NCI-H146 treated with DMSO at 0.1 percent for 48 hours (cell line): ENCODE results near the gene STOX2.

ENCODE experiments used
- DNase-seq: peaks from one replicate; lab custom pipeline; 2025; ENCODE audit not compliant: unreplicated experiment; lab: John Stamatoyannopoulos, UW

Gene STOX2

DNA sequence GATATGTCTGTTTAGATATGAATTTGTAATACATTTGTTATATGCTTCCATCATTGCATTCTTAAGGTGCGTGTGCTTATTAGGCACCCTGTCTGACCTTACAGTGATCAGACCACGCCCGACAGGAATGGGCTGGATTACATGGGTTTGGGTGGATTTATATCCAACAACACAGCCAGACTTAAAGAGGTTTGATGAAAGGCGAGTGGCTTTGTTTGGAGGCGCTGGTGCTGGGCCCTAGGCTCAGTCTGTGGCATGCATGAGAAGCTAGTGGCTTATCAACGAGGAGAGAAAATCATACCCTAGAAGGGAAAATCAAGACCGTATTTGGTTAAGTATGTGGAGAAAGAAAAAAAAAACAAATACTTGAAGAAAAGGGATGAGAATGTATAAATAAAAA is 80.7 kb downstream of the STOX2 start:
- no peak for DNase-seq

DNA sequence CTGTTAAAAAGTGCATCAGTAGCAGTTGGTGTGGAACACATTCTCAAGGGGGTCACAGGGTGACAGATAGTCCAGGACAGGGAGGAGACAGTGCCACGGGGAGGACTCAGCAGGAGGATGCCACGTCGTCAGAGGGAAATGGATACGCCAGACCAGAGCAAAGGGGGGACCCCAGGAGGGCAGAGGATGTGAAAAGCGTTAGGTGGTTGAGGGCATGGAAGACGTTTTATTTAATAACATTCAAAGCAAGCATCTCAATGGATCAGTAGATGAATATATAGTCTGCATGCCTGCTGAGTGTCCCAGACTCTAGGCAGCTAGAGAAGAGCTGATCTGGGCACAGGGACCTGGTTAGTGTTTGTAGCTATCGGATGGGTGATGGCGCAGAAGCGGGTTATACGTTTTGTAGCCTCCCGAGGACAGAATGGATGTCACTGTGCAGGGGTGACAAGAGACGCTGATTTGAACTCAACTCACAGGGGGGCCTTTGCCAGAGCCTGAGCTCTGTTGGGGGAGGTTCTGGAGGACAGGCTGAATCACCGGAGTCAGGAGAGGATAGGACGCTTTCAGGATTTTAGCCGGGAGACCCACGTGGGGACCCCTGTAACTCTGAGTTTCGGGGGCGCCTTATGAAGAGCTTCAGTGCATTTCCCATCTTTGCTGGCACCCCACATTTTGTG is 81.3 kb downstream of the STOX2 start:
- DNase-seq, result no peak

DNA sequence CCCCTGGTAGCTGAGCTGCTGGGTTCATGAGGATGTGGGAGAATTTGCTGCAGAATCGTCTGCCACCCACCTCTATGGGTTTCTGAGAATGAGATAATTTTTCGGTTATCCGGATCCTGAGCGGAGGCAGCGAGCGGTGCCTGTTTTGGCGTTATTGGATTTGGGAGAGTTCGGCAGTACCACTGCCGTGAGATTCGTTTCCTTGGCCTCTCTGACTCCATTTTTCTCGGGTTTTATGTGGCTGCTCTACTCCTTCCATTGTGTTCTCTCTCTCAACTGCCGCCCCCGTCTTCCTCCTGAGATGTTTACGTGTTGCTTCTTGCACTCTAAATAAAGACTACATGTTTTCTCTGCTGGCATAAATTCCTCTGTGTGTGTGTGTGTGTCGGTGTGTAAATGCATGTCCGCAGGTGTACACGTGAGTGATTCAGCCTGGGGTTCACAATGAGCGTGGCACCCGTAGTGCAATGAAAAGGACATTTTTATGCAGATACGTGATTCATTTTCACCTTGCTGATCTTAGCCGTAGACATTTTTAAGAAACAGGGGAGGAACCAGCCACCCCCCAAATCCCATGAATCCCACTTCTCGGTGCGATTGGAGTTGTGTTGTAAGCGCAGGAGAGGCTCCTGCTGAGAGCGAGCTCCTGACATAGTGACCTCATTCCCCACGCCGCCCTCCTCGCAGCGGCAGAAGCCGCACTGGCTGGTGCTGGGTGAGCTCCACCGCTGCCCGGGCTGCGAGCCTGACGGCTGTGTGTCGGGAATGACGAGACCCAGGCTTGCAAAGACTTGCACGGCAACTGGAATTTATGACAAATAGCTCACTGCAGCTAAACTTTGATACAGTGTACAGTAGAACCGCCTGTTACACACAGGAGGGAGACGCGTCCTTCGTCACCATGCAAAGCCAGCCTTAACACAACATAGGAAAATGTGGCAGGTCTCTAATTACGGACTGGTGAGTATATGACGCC is 82.2 kb downstream of the STOX2 start:
- no peak for DNase-seq

DNA sequence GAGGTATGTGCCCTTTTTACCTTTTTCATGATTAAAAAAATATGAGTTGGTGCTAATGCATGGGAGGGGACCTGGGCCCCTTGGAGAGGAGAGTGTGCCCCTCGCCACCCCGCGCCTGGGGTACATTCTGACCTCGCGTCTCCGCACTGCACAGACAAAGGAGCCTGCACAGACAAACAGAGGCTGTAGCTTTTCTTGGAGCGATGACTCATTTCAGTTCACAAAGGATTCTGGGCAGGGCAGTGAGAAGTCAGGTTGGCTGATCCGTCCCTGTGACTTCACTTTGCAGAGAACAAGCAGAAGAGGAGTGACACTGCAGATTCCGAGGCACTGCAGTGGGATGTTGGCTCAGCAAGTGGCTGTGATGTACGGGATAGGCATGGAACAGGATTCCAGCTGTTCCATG is 82.9 kb downstream of the STOX2 start:
- no peak for DNase-seq

DNA sequence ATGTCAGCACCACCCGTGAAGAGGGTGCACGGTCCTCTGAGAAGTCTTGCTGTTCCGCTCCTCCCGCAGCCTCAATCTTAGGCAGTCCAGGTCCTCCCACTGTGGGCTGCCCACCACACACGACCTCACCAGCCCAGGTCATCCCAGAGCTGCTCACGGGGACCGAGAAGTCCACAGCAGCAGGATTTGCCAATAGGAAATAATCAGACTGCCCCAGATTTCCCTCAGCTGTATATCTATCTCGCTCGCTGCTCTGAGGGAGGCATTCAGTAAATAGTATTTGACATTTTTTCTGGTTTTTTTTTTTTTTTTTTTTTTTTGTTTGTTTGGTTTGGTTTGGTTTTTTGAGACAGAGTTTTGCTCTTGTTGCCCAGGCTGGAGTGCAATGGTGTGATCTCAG is 83.8 kb downstream of the STOX2 start:
- no peak for DNase-seq

DNA sequence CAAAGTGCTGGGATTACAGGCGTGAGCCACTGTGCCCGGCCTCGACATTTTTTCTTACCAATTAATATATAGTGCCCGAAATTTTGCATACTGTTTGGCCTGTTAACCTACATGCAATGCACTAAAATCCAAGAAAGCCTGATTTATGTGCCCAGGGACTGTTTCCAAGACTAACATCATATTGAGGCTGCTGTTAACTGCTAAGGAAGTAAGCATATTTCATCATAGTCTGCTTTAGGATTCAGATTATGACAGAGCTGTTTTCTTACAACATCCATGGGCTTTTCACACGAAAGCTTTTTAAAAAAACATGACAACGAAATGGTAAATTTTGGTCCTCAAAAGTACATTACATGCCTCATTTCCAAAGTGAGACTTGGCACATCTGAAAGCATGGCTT is 84.4 kb downstream of the STOX2 start:
- no peak for DNase-seq

DNA sequence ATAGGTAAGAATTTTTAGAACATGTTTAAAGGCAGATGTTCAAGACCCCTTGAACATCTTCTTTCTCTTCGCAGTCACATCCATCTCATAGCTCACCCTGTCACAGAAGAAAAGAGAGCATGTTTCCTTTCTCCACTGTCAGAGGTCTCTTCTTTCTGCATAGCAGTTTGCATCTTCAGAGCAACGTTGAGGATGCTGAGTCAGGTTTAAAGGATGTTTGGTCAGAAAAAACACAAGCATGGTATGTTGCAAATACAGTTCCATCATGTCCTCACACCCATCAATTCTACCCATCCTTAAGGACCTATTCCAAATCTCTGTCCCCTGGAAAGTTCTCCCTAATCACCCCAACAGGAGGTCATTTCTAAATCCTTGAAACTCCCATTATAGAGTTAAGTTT is 84.8 kb downstream of the STOX2 start:
- DNase-seq, result no peak

DNA sequence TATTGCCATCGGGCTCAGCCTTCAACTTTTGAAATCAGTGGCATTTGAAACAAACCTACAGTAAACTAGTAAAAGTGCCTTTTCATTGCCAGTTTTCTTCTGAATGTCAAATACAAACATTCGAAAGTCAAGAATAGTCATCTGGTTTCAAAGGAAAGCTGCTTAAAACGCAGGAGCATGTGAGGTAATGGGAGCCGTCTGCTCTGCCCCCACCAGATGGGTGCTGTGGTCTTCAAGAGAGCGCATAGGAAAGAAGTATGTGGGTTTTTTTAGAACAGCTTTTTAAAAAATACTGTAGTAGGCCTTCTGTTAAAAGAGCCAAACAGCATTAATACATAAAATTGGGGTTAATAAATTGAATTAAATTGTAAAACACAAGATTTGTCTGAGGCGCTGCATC is 88.6 kb downstream of the STOX2 start:
- DNase-seq, result no peak

DNA sequence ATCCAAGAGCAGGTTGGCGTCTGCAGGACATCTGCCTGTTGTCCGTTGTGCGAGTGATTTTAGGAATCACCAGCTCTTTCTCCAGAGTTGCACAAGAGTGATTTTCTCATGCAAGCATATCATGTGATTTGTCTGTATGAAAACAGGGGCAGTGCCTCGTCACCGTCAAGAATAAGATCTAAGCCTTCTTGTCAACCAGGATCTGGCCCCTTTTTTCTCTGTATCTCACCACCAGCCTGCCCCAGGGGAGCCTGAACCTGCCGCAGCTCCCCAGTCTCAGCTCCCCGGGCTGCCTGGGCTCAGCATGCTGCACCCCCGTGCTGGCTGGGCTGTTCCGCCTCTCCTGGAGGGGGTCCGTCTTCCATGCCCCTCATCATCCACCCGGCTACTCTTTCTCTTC is 90.5 kb downstream of the STOX2 start:
- DNase-seq, result no peak

DNA sequence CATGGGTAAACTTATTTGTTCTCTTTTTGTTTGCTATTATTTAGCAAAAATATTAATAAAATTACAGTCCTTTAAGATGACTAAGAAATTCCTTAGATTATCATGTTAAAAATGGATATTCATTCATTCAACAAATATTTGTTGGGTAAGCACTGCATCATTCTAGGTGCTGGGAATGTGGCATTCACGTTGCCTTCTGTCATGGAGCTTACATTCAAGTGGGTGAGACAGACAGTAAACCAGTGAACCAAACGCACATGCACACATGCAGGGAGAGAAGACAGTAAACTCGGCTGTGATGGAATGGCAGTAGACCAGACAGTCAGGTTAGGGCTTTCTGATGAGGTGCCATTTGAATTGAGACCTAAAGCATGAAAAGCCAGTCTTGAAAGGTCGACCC is 91.8 kb downstream of the STOX2 start:
- DNase-seq, result no peak

DNA sequence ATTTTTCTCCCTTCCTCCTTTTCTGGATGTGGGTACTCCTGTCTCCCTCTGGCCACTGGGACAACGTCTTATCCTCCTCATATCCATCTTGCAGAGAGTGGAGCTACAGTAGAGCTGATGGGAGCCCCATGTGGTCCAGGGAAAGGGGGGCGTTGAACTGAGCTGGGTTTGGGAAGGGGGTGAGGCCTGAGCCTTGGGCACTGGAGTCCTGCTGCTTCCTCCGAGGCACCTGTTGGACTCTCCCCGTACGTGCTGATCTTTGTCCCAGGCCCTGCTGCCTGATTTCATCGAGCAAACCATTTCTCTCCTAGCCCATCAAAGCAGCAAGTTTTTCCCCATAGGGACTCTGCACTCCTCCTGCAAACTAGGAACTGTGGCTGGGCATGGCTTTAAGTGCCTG is 94.3 kb downstream of the STOX2 start:
- no peak for DNase-seq

DNA sequence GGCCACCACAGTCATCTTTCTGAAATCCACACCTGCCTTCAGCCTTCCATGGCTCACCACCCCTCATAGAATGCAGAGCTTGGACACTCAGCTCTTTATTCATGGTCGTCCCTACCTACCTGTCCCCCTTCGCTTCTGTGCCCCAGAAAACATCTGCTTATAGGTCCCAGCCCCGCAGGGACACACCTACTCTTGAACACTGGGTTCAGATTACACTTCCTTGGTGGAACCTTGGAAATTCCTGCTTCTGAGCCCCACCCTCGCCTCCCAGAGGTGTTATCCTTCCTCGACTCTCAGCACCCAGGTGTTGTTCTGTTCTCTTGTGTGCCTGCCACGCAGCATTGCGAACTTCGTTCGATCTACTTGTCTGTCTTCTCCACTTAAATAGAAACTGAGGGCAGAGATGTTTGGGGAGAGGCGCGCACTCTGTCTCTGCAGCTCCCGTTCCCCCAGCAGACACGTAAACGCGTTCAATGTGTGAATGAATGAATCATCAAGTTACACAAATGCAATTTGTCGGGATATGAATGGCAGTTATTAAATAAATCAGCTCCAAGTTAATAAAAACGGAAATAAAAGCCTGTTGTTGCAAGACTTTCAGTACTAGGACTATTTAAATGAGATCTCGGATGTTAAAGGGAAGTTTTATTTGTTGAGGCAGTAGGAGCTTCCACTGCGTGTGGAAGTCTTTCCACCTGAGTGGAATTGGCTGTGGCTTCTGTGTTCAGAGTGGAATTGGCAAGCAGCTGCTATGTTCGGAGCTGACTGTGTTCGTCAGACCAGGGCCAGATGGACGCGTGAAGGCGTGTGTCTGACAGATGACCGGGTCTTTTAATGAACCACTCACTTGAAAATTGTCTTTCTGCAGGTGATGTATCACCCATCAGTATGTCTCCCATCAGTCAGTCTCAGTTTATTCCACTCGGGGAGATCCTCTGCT is 95.6 kb downstream of the STOX2 start:
- DNase-seq, result no peak

DNA sequence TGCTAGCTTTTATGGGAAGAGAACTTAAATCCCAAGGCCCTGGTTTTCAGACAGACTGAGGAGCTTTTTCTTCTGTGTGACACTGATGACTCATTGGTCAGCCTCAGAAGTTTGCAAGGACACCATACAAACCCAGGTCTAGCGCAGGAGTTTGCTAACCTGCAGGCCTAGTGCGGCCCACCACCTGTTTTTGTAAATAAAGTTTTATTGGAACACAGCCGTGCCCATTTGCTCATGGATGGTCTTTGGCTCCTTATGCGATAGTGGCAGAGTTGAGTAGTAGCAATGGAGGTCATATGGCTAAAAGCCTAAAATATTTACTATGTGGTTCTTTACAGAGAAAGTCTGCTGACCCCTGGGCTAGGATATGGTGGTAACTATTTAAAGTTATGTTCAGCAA is 98.3 kb downstream of the STOX2 start:
- no peak for DNase-seq

DNA sequence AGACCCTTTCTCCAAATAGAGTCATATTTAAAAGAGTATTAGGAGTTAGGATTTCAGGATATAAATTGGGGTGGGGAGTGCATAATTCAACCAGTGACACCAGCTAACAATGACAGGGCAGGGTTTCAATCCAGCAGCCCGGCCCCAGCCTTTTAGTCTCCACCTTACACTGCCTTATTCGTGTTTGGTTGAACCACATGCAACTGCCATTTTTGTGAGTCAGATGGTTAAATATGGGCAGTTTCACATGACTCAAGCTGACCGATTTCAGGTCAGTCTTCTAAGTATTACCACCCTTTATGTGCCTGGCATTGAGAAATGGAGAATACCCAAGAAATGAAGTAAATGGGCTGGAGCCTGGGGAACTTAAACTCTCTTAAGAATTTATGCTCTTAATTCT is 102.8 kb downstream of the STOX2 start:
- DNase-seq, result no peak

DNA sequence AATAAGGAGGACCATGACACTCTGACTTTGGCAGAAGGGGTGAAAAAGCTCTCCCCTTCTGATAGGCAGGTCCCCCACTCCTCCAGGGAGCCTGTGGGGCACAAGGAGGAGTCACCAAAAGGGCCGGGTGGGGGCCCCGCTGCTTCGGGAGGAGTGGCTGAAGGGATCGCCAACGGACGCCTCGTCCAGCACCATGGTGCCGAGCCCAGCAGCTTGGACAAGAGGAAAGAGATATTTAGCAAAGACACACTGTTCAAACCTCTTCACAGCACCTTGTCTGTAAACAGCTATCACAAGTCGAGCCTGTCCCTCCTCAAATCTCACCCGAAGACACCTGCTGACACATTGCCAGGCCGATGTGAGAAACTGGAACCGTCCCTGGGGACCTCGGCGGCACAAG is 105.6 kb downstream of the STOX2 start:
- no peak for DNase-seq

DNA sequence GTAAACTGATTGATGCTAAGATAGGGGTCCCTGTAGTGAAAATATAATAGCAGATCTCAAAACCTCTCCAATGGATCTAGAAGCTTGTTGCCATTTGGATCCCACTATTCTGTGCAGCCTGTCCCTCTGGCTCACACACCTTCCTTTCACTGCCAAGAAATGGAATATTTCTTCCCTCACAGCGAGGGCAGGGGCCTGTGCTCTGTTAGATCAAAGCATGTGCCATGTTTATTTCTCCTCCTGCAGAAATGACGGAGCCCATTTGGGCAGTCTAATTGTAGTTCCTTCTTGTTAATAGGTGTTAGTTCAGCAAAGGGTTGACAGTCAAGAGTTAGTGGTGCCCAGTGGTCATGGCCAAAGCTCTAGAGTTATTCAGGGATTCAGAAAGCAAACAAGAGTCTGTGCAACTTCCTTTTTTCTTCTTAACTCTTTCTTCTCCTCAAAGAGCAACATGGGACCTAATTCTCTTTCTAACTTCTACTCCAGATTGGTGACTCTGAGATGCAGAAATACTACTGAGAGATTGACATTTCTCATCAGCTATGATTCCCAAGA is 106.8 kb downstream of the STOX2 start:
- DNase-seq, result no peak

DNA sequence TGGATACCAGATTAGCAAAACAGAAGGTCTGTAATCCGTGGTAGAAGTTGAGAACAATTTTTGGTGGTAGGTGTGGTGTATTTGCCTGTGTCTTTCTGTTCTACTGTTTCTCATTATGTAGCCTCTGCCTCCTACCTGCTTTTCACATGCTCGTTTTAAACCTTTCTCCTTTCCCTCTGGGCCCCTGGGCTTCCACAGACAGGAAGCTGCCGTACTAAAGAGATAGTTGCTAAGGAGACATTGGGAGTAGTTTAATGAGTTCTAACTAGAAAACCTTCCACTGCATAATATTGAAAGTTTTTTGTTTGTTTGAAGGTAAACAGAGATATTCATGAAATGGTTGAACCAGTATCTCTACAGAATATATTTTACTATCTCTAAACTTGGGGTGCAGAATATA is 107.8 kb downstream of the STOX2 start:
- no peak for DNase-seq

DNA sequence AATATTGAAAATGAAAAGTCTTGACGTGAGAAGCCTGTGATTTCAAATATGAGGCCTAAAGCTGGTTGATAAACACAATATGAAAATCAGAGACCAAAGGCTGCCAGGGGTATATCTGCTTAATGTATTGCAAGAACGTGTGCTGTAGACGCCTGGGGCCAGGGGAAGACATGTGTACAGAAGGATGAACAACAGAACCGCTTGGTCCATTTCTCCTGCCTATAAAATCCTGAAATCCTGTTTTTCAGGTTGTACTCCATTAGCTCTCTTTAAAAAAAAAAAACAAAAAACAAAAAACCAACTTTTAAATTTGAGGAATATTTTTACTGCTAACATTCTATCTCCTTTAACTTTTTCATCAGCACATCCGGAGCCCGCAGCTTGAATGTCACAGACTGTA is 109.2 kb downstream of the STOX2 start:
- no peak for DNase-seq

DNA sequence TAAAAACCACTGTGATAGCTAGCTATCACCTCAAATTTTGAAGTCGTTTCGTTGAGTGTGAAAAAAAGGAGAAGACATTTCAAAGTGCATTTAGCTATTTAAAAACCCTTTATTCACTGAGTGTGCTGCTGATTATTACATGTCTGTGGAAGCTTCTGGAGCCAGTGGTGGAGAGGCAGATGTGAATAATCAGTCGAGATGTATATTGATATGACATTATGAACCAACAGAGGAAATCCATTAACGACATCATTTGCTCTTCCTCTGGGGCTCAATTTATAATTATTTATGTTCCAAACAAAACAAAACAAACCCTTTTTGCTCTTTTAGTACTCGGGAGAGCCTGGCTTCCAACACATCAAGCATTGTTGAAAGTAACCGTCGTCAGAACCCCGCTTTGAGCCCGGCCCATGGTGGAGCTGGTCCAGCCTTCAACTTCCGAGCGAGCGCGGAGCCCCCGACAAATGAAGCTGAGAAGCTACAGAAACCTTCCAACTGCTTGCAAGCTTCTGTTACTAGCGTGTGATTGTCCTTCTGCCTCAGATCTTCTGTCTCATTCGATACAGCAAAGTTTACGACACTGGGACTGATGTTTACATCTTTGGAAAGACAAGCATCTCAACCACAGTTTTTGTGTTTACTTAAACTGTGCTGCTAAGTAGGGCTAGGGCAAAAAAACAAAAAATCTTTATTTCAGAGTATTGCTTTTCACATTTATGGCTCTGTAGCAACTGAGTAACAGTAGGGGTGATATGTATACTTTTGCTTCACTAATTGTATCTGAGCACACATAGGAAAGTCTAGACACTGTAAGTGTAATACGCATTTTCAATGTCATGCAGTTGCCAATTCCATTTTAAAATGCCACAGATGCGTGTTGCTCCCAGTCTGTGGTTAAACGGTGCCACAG is 111.9 kb downstream of the STOX2 start:
- no peak for DNase-seq

DNA sequence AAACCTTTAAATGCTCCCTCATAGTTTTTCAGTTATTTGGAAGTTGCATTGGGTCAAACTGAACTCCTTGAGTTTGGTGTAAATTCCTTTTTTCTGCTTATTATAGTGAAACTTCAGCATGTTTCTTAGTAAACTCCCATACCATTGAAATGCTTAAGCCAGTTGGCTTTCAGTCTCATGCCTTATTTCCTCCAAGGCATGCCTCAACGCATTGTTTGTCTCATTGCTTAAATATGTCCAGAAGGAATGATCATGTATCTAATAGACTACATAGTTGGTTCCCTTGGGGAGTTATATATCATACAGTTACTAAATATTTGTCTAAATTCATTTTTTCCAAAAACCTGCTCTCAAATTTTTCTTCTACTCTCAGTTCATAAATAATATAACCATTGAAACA is 114.0 kb downstream of the STOX2 start:
- DNase-seq, result no peak
